Progenitor cell of endocrine pancreas (in vitro differentiated cells): Measurements from ENCODE around the gene PEX11B. TPM values are rescaled to one million over a fixed set of nuclear protein-coding genes. Genes with fewer than 3 reads are reported as not detected.

Experiments used
- DNase-seq: peaks from one replicate; pipeline ENCODE4 v3.0.0; 2021; ENCODE audit warnings: low spot score; ENCODE audit not compliant: unreplicated experiment
- H3K27ac Mint-ChIP-seq: 2 replicates; pipeline ENCODE4 v1.8.0; 2021; ENCODE audit warnings: mild to moderate bottlenecking, moderate library complexity, mixed read lengths
- H3K27me3 Mint-ChIP-seq: 2 replicates; pipeline ENCODE4 v1.8.0; 2021; ENCODE audit warnings: mixed read lengths
- H3K36me3 Mint-ChIP-seq: 2 replicates; pipeline ENCODE4 v1.8.0; 2022; ENCODE audit warnings: mixed read lengths; ENCODE audit not compliant: insufficient read depth
- H3K4me1 Mint-ChIP-seq: 2 replicates; pipeline ENCODE4 v1.8.0; 2021; ENCODE audit warnings: low read depth, mixed read lengths
- H3K4me3 Mint-ChIP-seq: 2 replicates; pipeline ENCODE4 v1.8.0; 2021; ENCODE audit warnings: low read depth, mild to moderate bottlenecking, moderate library complexity, mixed read lengths
- H3K9me3 Mint-ChIP-seq: 2 replicates; pipeline ENCODE4 v1.8.0; 2021; ENCODE audit warnings: low read depth, mixed read lengths
- CTCF ChIP-seq: fragments of 200-600 bp; sonication (generic); IDR thresholded peaks from one replicate; pipeline ENCODE4 v1.5.0; 2021; ENCODE audit warnings: antibody characterized with exemption, mild to moderate bottlenecking; ENCODE audit not compliant: unreplicated experiment
- total RNA-seq: library from RNA; stranded (reverse); gene quantifications from 2 replicates; pipeline ENCODE4 v1.2.1, GENCODE V29; 2021

PEX11B gene
- total RNA-seq, 1 donor from 2014 or later = 23.9 TPM

GRCh38 chr1:145879775-145880174 is 38.7 kb downstream of the PEX11B start:
- no peak for DNase-seq
- Mint-ChIP-seq H3K36me3 (no peaks in the 10 kb centered on the region), H3K27ac (no peak overlapping the region), H3K27me3 (peaks cover 43% of the 10 kb centered on the region), H3K4me3 (no peak overlapping the region), H3K4me1 (peaks cover 9% of the 10 kb centered on the region), H3K9me3 (no peaks in the 10 kb centered on the region)
- no peak for TF ChIP-seq CTCF

GRCh38 chr1:145878724-145879123 is 39.8 kb downstream of the PEX11B start:
- no peak for TF ChIP-seq CTCF
- no peak for DNase-seq
- Mint-ChIP-seq H3K27me3 (peaks cover 43% of the 10 kb centered on the region), H3K4me3 (no peak overlapping the region), H3K9me3 (no peaks in the 10 kb centered on the region), H3K36me3 (no peaks in the 10 kb centered on the region), H3K4me1 (peaks cover 9% of the 10 kb centered on the region), H3K27ac (no peak overlapping the region)

- H3K36me3 Mint-ChIP-seq = no peaks in the 10 kb centered on the region
- no peak overlapping the region for H3K4me3 Mint-ChIP-seq
- H3K27ac Mint-ChIP-seq = no peak overlapping the region
- H3K4me1 Mint-ChIP-seq = peaks cover 9% of the 10 kb centered on the region
- DNase-seq = no peak
- no peaks in the 10 kb centered on the region for H3K9me3 Mint-ChIP-seq
- peaks cover 44% of the 10 kb centered on the region for H3K27me3 Mint-ChIP-seq
- TF ChIP-seq CTCF = no peak
Measured at GRCh38 chr1:145877923-145878486, 40.5 kb downstream of the PEX11B start.

GRCh38 chr1:145874646-145875045 is 43.9 kb downstream of the PEX11B start:
- DNase-seq = no peak
- Mint-ChIP-seq H3K4me3 (no peak overlapping the region), H3K27ac (no peak overlapping the region), H3K36me3 (no peaks in the 10 kb centered on the region), H3K4me1 (peaks cover 7% of the 10 kb centered on the region), H3K27me3 (peaks cover 63% of the 10 kb centered on the region), H3K9me3 (no peaks in the 10 kb centered on the region)
- TF ChIP-seq CTCF = no peak

GRCh38 chr1:145871994-145872924 is 46.3 kb downstream of the PEX11B start:
- no peak for TF ChIP-seq CTCF
- Mint-ChIP-seq H3K9me3 (no peaks in the 10 kb centered on the region), H3K27ac (no peak overlapping the region), H3K36me3 (no peaks in the 10 kb centered on the region), H3K4me3 (peak overlapping the region; percentile 57), H3K27me3 (peaks cover 62% of the 10 kb centered on the region), H3K4me1 (peaks cover 3% of the 10 kb centered on the region)
- DNase-seq = no peak
